ENCODE results near the gene HRH2. TPM values are rescaled to one million over a fixed set of nuclear protein-coding genes. Genes with fewer than 3 reads are reported as not detected.

HRH2 gene
- total and polyA plus RNA-seq, 2 experiments from 2014 or later: 12.7 to 23.3 TPM

- no peaks in the 10 kb centered on the region for H3K27me3 ChIP-seq
- DNase-seq (ENCODE audit: low read depth in 1 of 2, low spot score in 1 of 2): no peak
- H3K4me1 ChIP-seq (ENCODE audit: low read depth): peaks cover 24% of the 10 kb centered on the region
- TF ChIP-seq CTCF (IDR thresholded peaks at IDR 0.05; ENCODE audit: low read depth, low read length): no peak
- no peak overlapping the region for H3K4me3 ChIP-seq
- peaks cover 9% of the 10 kb centered on the region for H3K36me3 ChIP-seq
- no peak overlapping the region for H3K27ac ChIP-seq
- no peaks in the 10 kb centered on the region for H3K9me3 ChIP-seq (ENCODE audit: low read depth)
These were observed 27.1 kb downstream of the HRH2 start for GRCh38 chr5:175684931-175685330.

- no peaks in the 10 kb centered on the region for H3K27me3 ChIP-seq
- DNase-seq (ENCODE audit: low read depth in 1 of 2, low spot score in 1 of 2): no peak
These were observed 28.0 kb downstream of the HRH2 start for GRCh38 chr5:175685701-175686350.

GRCh38 chr5:175686396-175686795 is 28.5 kb downstream of the HRH2 start:
- no peak overlapping the region for H3K27ac ChIP-seq
- TF ChIP-seq CTCF (IDR thresholded peaks at IDR 0.05; ENCODE audit: low read depth, low read length): no peak
- no peaks in the 10 kb centered on the region for H3K27me3 ChIP-seq
- peaks cover 10% of the 10 kb centered on the region for H3K4me1 ChIP-seq (ENCODE audit: low read depth)
- DNase-seq (ENCODE audit: low read depth in 1 of 2, low spot score in 1 of 2): no peak
- no peaks in the 10 kb centered on the region for H3K9me3 ChIP-seq (ENCODE audit: low read depth)
- H3K36me3 ChIP-seq: peaks cover 9% of the 10 kb centered on the region
- H3K4me3 ChIP-seq: no peak overlapping the region

More at GRCh38 chr5:175685701-175686350, 28.0 kb downstream of the HRH2 start:
- Histone ChIP-seq H3K4me1 (ENCODE audit: low read depth) (peaks cover 15% of the 10 kb centered on the region), H3K9me3 (ENCODE audit: low read depth) (no peaks in the 10 kb centered on the region), H3K4me3 (no peak overlapping the region), H3K36me3 (peaks cover 9% of the 10 kb centered on the region), H3K27ac (no peak overlapping the region)
- TF ChIP-seq CTCF (IDR thresholded peaks at IDR 0.05; ENCODE audit: low read depth, low read length): no peak

- Histone ChIP-seq H3K9me3 (ENCODE audit: low read depth) (no peaks in the 10 kb centered on the region), H3K36me3 (peaks cover 9% of the 10 kb centered on the region), H3K4me3 (no peak overlapping the region), H3K4me1 (ENCODE audit: low read depth) (peaks cover 5% of the 10 kb centered on the region), H3K27me3 (no peaks in the 10 kb centered on the region), H3K27ac (no peak overlapping the region)
- TF ChIP-seq CTCF (IDR thresholded peaks at IDR 0.05; ENCODE audit: low read depth, low read length): no peak
- DNase-seq (ENCODE audit: low read depth in 1 of 2, low spot score in 1 of 2): no peak
These were observed 29.0 kb downstream of the HRH2 start for GRCh38 chr5:175686826-175687225.

GRCh38 chr5:175687231-175687701 is 29.4 kb downstream of the HRH2 start:
- no peaks in the 10 kb centered on the region for H3K27me3 ChIP-seq
- no peak for DNase-seq (ENCODE audit: low read depth in 1 of 2, low spot score in 1 of 2)

More at GRCh38 chr5:175687231-175687701, 29.4 kb downstream of the HRH2 start:
- H3K36me3 ChIP-seq: peaks cover 9% of the 10 kb centered on the region
- no peak for TF ChIP-seq CTCF (IDR thresholded peaks at IDR 0.05; ENCODE audit: low read depth, low read length)
- no peak overlapping the region for H3K4me3 ChIP-seq
- H3K27ac ChIP-seq: no peak overlapping the region
- no peaks in the 10 kb centered on the region for H3K9me3 ChIP-seq (ENCODE audit: low read depth)
- H3K4me1 ChIP-seq (ENCODE audit: low read depth): peaks cover under 1% of the 10 kb centered on the region
